ENCODE data around the gene SYNDIG1.

SYNDIG1 gene

GRCh38 chr20:24531631-24532419, 62.4 kb downstream of the SYNDIG1 start:
- DNase-seq, result no peak

GRCh38 chr20:24533449-24533848, 64.0 kb downstream of the SYNDIG1 start:
- DNase-seq, result no peak

- DNase-seq, result no peak
Observed at GRCh38 chr20:24534282-24534681, 64.9 kb downstream of the SYNDIG1 start.

GRCh38 chr20:24535941-24536730, 66.7 kb downstream of the SYNDIG1 start:
- DNase-seq, result no peak

- DNase-seq, result no peak
Observed at GRCh38 chr20:24537210-24537609, 67.8 kb downstream of the SYNDIG1 start.

GRCh38 chr20:24542721-24543120, 73.3 kb downstream of the SYNDIG1 start:
- no peak for DNase-seq

- no peak for DNase-seq
Observed at GRCh38 chr20:24543168-24543567, 73.7 kb downstream of the SYNDIG1 start.

GRCh38 chr20:24543741-24544140, 74.3 kb downstream of the SYNDIG1 start:
- DNase-seq, result no peak

GRCh38 chr20:24544371-24544770, 74.9 kb downstream of the SYNDIG1 start:
- no peak for DNase-seq

- DNase-seq, result no peak
Observed at GRCh38 chr20:24545168-24545567, 75.7 kb downstream of the SYNDIG1 start.

GRCh38 chr20:24546232-24546892, 76.9 kb downstream of the SYNDIG1 start:
- no peak for DNase-seq

- no peak for DNase-seq
Observed at GRCh38 chr20:24547967-24548366, 78.5 kb downstream of the SYNDIG1 start.

GRCh38 chr20:24559114-24559732, 89.8 kb downstream of the SYNDIG1 start:
- DNase-seq, result no peak

GRCh38 chr20:24560571-24561491, 91.4 kb downstream of the SYNDIG1 start:
- DNase-seq, result no peak

GRCh38 chr20:24565835-24566351, 96.5 kb downstream of the SYNDIG1 start:
- no peak for DNase-seq

GRCh38 chr20:24566656-24567055, 97.2 kb downstream of the SYNDIG1 start:
- no peak for DNase-seq

GRCh38 chr20:24567508-24567907, 98.1 kb downstream of the SYNDIG1 start:
- DNase-seq, result no peak

GRCh38 chr20:24568842-24569241, 99.4 kb downstream of the SYNDIG1 start:
- no peak for DNase-seq

GRCh38 chr20:24571159-24571558, 101.7 kb downstream of the SYNDIG1 start:
- DNase-seq, result no peak

GRCh38 chr20:24572140-24572539, 102.7 kb downstream of the SYNDIG1 start:
- no peak for DNase-seq

- DNase-seq, result no peak
Observed at GRCh38 chr20:24572862-24573261, 103.4 kb downstream of the SYNDIG1 start.

GRCh38 chr20:24573557-24573956, 104.1 kb downstream of the SYNDIG1 start:
- DNase-seq, result no peak

All from NCI-H146 (cell line).